H1 (cell line): ENCODE results near the gene SVOPL. TPM values are rescaled to one million over a fixed set of nuclear protein-coding genes. Genes with fewer than 3 reads are reported as not detected.

Experiments
- CTCF ChIA-PET: fragments of 300-600 bp; sonication (Branson Sonifier 250); formaldehyde crosslinking; loops from one replicate; lab custom pipeline; 2021; ENCODE audit not compliant: partially characterized antibody; lab: Charles Lee
- POLR2A ChIA-PET: fragments of 300-600 bp; sonication (Branson Sonifier 250); formaldehyde crosslinking; loops from one replicate; lab custom pipeline; 2021; ENCODE audit warnings: inconsistent platforms; ENCODE audit not compliant: partially characterized antibody; lab: Charles Lee
- DNase-seq, 2 experiments: peaks; one replicate each; pipeline versions ENCODE4 v3.0.0 to v3.0.0-alpha.2; 2010 to 2022; ENCODE audit warnings: low spot score in 2 of 2, low read depth in 1 of 2, mixed read lengths in 1 of 2
- FAIRE-seq: peaks from 2 replicates; lab custom pipeline; 2011; peaks lifted over from hg19 to GRCh38; lab: Jason Lieb, UNC
- H2AFZ ChIP-seq: 2 replicates; pipeline ENCODE4 v1.8.1; 2012; ENCODE audit warnings: low read length, inconsistent platforms
- H2AK5ac ChIP-seq: 2 replicates; pipeline ENCODE4 v1.6.1; 2013; ENCODE audit warnings: low read depth, low read length
- H2BK120ac ChIP-seq: replicated peaks from 2 replicates; pipeline ENCODE3; 2013; ENCODE audit warnings: low read depth, low read length, inconsistent platforms
- H2BK12ac ChIP-seq: 2 replicates; pipeline ENCODE4 v1.6.1; 2013; ENCODE audit warnings: low read depth, low read length
- H2BK15ac ChIP-seq: 2 replicates; pipeline ENCODE4 v1.6.1; 2013; ENCODE audit warnings: low read length
- H2BK20ac ChIP-seq: 2 replicates; pipeline ENCODE4 v1.6.1; 2013; ENCODE audit warnings: low read length
- H2BK5ac ChIP-seq: 2 replicates; pipeline ENCODE4 v1.6.1; 2013; ENCODE audit warnings: low read depth, low read length
- H3K14ac ChIP-seq: 2 replicates; pipeline ENCODE4 v1.6.1; 2013; ENCODE audit warnings: inconsistent platforms; ENCODE audit not compliant: insufficient read length
- H3K18ac ChIP-seq: 2 replicates; pipeline ENCODE4 v1.6.1; 2013; ENCODE audit warnings: low read length; ENCODE audit errors: extremely low read depth
- H3K23ac ChIP-seq: 2 replicates; pipeline ENCODE4 v1.6.1; 2013; ENCODE audit warnings: inconsistent platforms; ENCODE audit not compliant: insufficient read length
- H3K23me2 ChIP-seq: 2 replicates; pipeline ENCODE4 v1.6.1; 2013; ENCODE audit warnings: low read depth, low read length
- H3K27ac ChIP-seq: 2 replicates; pipeline ENCODE4 v1.6.1; 2011; ENCODE audit warnings: low read depth, low read length, inconsistent platforms
- H3K27me3 ChIP-seq, 4 experiments: replicated peaks in 1 of 4; 1 replicate in 1 of 4; 2 replicates in 3 of 4; pipeline versions ENCODE4 v1.6.1 to v1.8.1; 2011 to 2013; ENCODE audit warnings: low read length in 3 of 4, mild to moderate bottlenecking in 3 of 4, inconsistent platforms in 2 of 4, mixed read lengths in 2 of 4, moderate library complexity in 1 of 4; ENCODE audit not compliant: control insufficient read depth in 3 of 4, insufficient read depth in 3 of 4; ENCODE audit errors: extremely low read depth in 1 of 4
- H3K36me3 ChIP-seq, 4 experiments: 2 replicates each; pipeline versions ENCODE4 v1.6.1 to v1.8.1; 2011 to 2013; ENCODE audit warnings: mild to moderate bottlenecking in 4 of 4, low read length in 3 of 4, moderate library complexity in 2 of 4, control low read depth in 1 of 4, inconsistent platforms in 1 of 4; ENCODE audit not compliant: insufficient read depth in 4 of 4, control insufficient read depth in 2 of 4
- H3K4ac ChIP-seq: replicated peaks from 2 replicates; pipeline ENCODE3; 2013; ENCODE audit warnings: low read length, low read depth, mixed read lengths, inconsistent platforms; ENCODE audit not compliant: insufficient read length
- H3K4me1 ChIP-seq, 4 experiments: replicated peaks in 1 of 4; 1 replicate in 1 of 4; 2 replicates in 3 of 4; pipeline versions ENCODE4 v1.6.1 to v1.8.1; 2011 to 2013; ENCODE audit warnings: low read length in 3 of 4, inconsistent platforms in 2 of 4, mixed read lengths in 1 of 4; ENCODE audit not compliant: insufficient read depth in 4 of 4, control insufficient read depth in 3 of 4
- H3K4me2 ChIP-seq, 2 experiments: 2 replicates each; pipeline versions ENCODE4 v1.6.1 to v1.8.1; 2011 to 2013; ENCODE audit warnings: low read depth in 2 of 2, low read length in 2 of 2, control low read depth in 1 of 2, inconsistent platforms in 1 of 2, mild to moderate bottlenecking in 1 of 2; ENCODE audit not compliant: insufficient read depth in 1 of 2
- H3K4me3 ChIP-seq, 4 experiments: fragments of 200-600, 300-600 bp in 1 of 4; sonication (generic), shearing (Covaris generic), sonication (Bioruptor Twin) in 1 of 4; 2 replicates each; pipeline versions ENCODE4 v1.5.1 to v1.8.1; 2011 to 2016; ENCODE audit warnings: low read length in 4 of 4, low read depth in 3 of 4, control low read depth in 2 of 4, inconsistent platforms in 2 of 4, mild to moderate bottlenecking in 2 of 4, mixed read lengths in 1 of 4, moderate library complexity in 1 of 4; ENCODE audit not compliant: insufficient read depth in 2 of 4; ENCODE audit errors: extremely low read depth in 1 of 4
- H3K56ac ChIP-seq: replicated peaks from 2 replicates; pipeline ENCODE3; 2013; ENCODE audit warnings: low read depth, mild to moderate bottlenecking, mixed read lengths, low read length, inconsistent platforms; ENCODE audit not compliant: insufficient read length
- H3K79me1 ChIP-seq: 2 replicates; pipeline ENCODE4 v1.6.1; 2013; ENCODE audit warnings: low read depth, low read length, control low read depth
- H3K79me2 ChIP-seq, 2 experiments: 2 replicates each; pipeline versions ENCODE4 v1.6.1 to v1.8.1; 2012 to 2013; ENCODE audit warnings: low read length in 2 of 2, mild to moderate bottlenecking in 2 of 2, inconsistent platforms in 1 of 2; ENCODE audit not compliant: insufficient read depth in 2 of 2, control insufficient read depth in 1 of 2
- H3K9ac ChIP-seq, 4 experiments: replicated peaks in 1 of 4; 1 replicate in 1 of 4; 2 replicates in 3 of 4; pipeline versions ENCODE4 v1.6.1 to v1.8.1; 2011 to 2013; ENCODE audit warnings: low read depth in 3 of 4, low read length in 3 of 4, control low read depth in 2 of 4, mild to moderate bottlenecking in 2 of 4, moderate library complexity in 2 of 4, inconsistent platforms in 1 of 4; ENCODE audit errors: extremely low read depth in 1 of 4
- H3K9me3 ChIP-seq, 2 experiments: 2 replicates each; pipeline versions ENCODE4 v1.6.1 to v1.8.1; 2012 to 2013; ENCODE audit warnings: mild to moderate bottlenecking in 2 of 2, moderate library complexity in 2 of 2, control low read depth in 1 of 2, inconsistent platforms in 1 of 2, low read depth in 1 of 2, low read length in 1 of 2, mixed read lengths in 1 of 2; ENCODE audit not compliant: insufficient read depth in 2 of 2
- H4K20me1 ChIP-seq, 2 experiments: replicated peaks in 1 of 2; 2 replicates each; pipeline versions ENCODE3 to v1.8.1; 2011 to 2013; ENCODE audit warnings: inconsistent platforms in 2 of 2, low read length in 2 of 2, mild to moderate bottlenecking in 1 of 2; ENCODE audit not compliant: insufficient read depth in 2 of 2, control insufficient read depth in 1 of 2
- H4K5ac ChIP-seq: 2 replicates; pipeline ENCODE4 v1.6.1; 2013; ENCODE audit warnings: low read length, low read depth, mixed read lengths, inconsistent platforms; ENCODE audit not compliant: insufficient read length
- H4K8ac ChIP-seq: 2 replicates; pipeline ENCODE4 v1.8.0; 2013; ENCODE audit warnings: mild to moderate bottlenecking, moderate library complexity, low read length, inconsistent platforms; ENCODE audit not compliant: insufficient read depth; ENCODE audit errors: extremely low read depth
- H4K91ac ChIP-seq: replicated peaks from 2 replicates; pipeline ENCODE3; 2013; ENCODE audit warnings: low read length, mixed read lengths, inconsistent platforms; ENCODE audit not compliant: insufficient read length
- CBX8 ChIP-seq: fragments of 300-800, 300-1000 bp; sonication (generic); IDR thresholded peaks from 2 replicates; pipeline ENCODE4 v1.7.1; 2016; ENCODE audit warnings: low read depth, low read length, borderline replicate concordance
- CEBPB ChIP-seq: IDR thresholded peaks from 2 replicates; pipeline ENCODE4 v1.6.1; 2012; ENCODE audit warnings: low read depth, low read length
- HDAC6 ChIP-seq: IDR thresholded peaks from one replicate; pipeline ENCODE4 v1.7.1; 2012; ENCODE audit warnings: low read depth, mild to moderate bottlenecking, inconsistent platforms, low read length, moderate library complexity
- KDM4A ChIP-seq: IDR thresholded peaks from one replicate; pipeline ENCODE4 v1.7.1; 2012; ENCODE audit warnings: low read depth, mild to moderate bottlenecking, moderate library complexity, low read length, inconsistent platforms; ENCODE audit not compliant: severe bottlenecking
- KDM5A ChIP-seq: fragments of 200-600 bp; IDR thresholded peaks from 2 replicates; pipeline ENCODE4 v1.7.1; 2012; ENCODE audit warnings: mild to moderate bottlenecking, low read length, inconsistent platforms, mixed read lengths
- MAFK ChIP-seq: IDR thresholded peaks from 2 replicates; pipeline ENCODE4 v1.6.1; 2012; ENCODE audit warnings: low read depth, mild to moderate bottlenecking, improper control_type of control experiment, low read length
- PHF8 ChIP-seq: fragments of 200-600 bp; sonication (generic); conservative IDR thresholded peaks from 2 replicates; pipeline ENCODE4 v1.7.1; 2012; ENCODE audit warnings: low read depth, mild to moderate bottlenecking, inconsistent platforms, low read length, moderate library complexity
- SAP30 ChIP-seq: fragments of 300-600 bp; sonication (generic); IDR thresholded peaks from 2 replicates; pipeline ENCODE4 v1.7.1; 2012; ENCODE audit warnings: low read length, moderate library complexity, mild to moderate bottlenecking, inconsistent platforms; ENCODE audit not compliant: insufficient read depth, insufficient replicate concordance
- TCF12 ChIP-seq: IDR thresholded peaks from 2 replicates; pipeline ENCODE4 v1.6.1; 2011; ENCODE audit warnings: low read depth, mild to moderate bottlenecking, low read length
- ZNF274 ChIP-seq: IDR thresholded peaks from 2 replicates; pipeline ENCODE4 v1.7.0; 2012; ENCODE audit warnings: low read length, borderline replicate concordance; ENCODE audit errors: extremely low read depth
- WGBS, 2 experiments: shearing (Covaris generic) in 1 of 2; methylation state at CpG; one replicate each; pipeline versions ENCODE4 v1.1.6 to v1.1.7; 2013 to 2015; ENCODE audit warnings: low lambda C conversion rate in 2 of 2, mixed read lengths in 2 of 2, inconsistent platforms in 1 of 2, low coverage in 1 of 2, missing lambda C conversion rate in 1 of 2; ENCODE audit not compliant: insufficient replicate concordance in 2 of 2, insufficient coverage in 1 of 2, insufficient read length in 1 of 2; ENCODE audit errors: extremely low coverage in 1 of 2, missing lambda C conversion rate in 1 of 2; 5-methylcytosine and 5-hydroxymethylcytosine counted together
- polyA plus RNA-seq, 7 experiments: library from polyadenylated mRNA; depleted of rRNA in 3 of 7; stranded (reverse) in 5 of 7; unstranded in 2 of 7; fragments of >200 nt in 5 of 7; fragments of 200-250 nt in 2 of 7; gene quantifications; 1 replicate in 5 of 7; 2 replicates in 1 of 7; 4 replicates in 1 of 7; pipeline versions ENCODE4 v1.2.1 to v1.2.3, GENCODE V29; 2011 to 2013; ENCODE audit warnings: missing spikeins in 2 of 7, mixed read lengths in 2 of 7
- total RNA-seq: library from RNA; stranded (reverse); fragmentation: NEBNext Ultra II Directional; extraction: Animal tissue kit (Norgen Biotek cat#: 25700); gene quantifications from 2 replicates; pipeline ENCODE4 v1.2.1, GENCODE V29; 2021
- TF ChIP-seq, protein P1 (sequence below), 3 experiments: IDR thresholded peaks; 1 replicate in 2 of 3; 2 replicates in 1 of 3; pipeline versions ENCODE4 v1.5.1 to v1.6.1; 2011; ENCODE audit warnings: low read length in 3 of 3, mild to moderate bottlenecking in 3 of 3, inconsistent platforms in 2 of 3, low read depth in 1 of 3, moderate library complexity in 1 of 3; ENCODE audit not compliant: insufficient read depth in 1 of 3; ENCODE audit errors: control extremely low read depth in 1 of 3

SVOPL gene
- total and polyA plus RNA-seq, 2 of the 8 experiments (the other 6 are each of a cell fraction or from before 2014, with no cell fraction given) = 1.1 to 1.4 TPM

DNA sequence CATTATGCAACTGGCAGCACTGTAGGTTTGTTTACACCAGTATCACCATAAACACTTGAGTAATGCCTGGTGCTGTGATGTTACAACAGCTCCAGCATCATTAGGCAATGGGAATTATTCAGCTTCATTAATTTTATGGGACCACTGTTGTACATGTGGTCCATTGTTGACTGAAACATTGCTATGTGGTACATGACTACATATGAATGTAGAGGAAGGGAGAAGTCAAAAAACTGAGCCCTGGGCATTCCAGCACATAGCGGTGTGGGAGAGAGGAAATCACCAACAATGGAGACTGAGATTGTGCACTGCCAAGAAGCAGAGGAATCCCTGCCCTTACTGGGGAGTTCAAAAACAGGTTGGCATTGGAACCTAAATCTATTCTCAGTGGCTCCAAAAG is 152.1 kb downstream of the SVOPL start:
- no peak for FAIRE-seq
- CTCF ChIA-PET = no interaction called here
- Histone ChIP-seq H3K79me1 (no peaks in the 10 kb centered on the region), H2AFZ (no peak overlapping the region), H3K4ac (no peak overlapping the region), H2BK12ac (no peak overlapping the region), H3K36me3 (peaks cover 15 to 100% (median 76%) of the 10 kb centered on the region in 4 experiments), H3K56ac (no peak overlapping the region), H3K27ac (no peak overlapping the region), H3K4me1 (no peaks in the 10 kb centered on the region), H3K9ac (no peak overlapping the region), H3K4me2 (no peak overlapping the region), H4K91ac (no peak overlapping the region), H4K5ac (no peak overlapping the region), H4K8ac (no peak overlapping the region), H2BK120ac (no peak overlapping the region), H2BK20ac (no peak overlapping the region), H3K23ac (no peak overlapping the region), H3K4me3 (no peak overlapping the region), H3K14ac (no peak overlapping the region), H4K20me1 (no peaks in the 10 kb centered on the region), H3K18ac (no peak overlapping the region), H2AK5ac (no peak overlapping the region), H3K9me3 (peaks cover 6 to 7% of the 10 kb centered on the region in 2 experiments; a peak in 3 of 4 replicates), H3K23me2 (peaks cover 3% of the 10 kb centered on the region; the same call in 1 of the 2 replicates), H2BK15ac (no peak overlapping the region), H3K79me2 (peaks cover 0 to 58% of the 10 kb centered on the region in 2 experiments; a peak in 3 of 4 replicates), H2BK5ac (no peak overlapping the region), H3K27me3 (no peaks in the 10 kb centered on the region)
- no peak for DNase-seq
- POLR2A ChIA-PET = interaction anchor here (0.6 kb wide), 1 partner anchor 10 kb away, joined by 3 read pairs; no protein-coding TSS in a partner anchor
- 82% methylated on average over 1 of the region's 1 CpG; no CpG with 5 or more reads in 1 of the 2 experiments for WGBS, 2 experiments
- TF ChIP-seq ZNF274 = no peak
- no peak for TF ChIP-seq CBX8
- no peak for TF ChIP-seq MAFK
- TF ChIP-seq PHF8 = no peak
- no peak for TF ChIP-seq SAP30
- no peak for TF ChIP-seq CEBPB
- no peak for TF ChIP-seq TCF12
- TF ChIP-seq KDM4A = no peak
- TF ChIP-seq KDM5A = no peak
- TF ChIP-seq HDAC6 = no peak
- TF ChIP-seq, protein P1, sequence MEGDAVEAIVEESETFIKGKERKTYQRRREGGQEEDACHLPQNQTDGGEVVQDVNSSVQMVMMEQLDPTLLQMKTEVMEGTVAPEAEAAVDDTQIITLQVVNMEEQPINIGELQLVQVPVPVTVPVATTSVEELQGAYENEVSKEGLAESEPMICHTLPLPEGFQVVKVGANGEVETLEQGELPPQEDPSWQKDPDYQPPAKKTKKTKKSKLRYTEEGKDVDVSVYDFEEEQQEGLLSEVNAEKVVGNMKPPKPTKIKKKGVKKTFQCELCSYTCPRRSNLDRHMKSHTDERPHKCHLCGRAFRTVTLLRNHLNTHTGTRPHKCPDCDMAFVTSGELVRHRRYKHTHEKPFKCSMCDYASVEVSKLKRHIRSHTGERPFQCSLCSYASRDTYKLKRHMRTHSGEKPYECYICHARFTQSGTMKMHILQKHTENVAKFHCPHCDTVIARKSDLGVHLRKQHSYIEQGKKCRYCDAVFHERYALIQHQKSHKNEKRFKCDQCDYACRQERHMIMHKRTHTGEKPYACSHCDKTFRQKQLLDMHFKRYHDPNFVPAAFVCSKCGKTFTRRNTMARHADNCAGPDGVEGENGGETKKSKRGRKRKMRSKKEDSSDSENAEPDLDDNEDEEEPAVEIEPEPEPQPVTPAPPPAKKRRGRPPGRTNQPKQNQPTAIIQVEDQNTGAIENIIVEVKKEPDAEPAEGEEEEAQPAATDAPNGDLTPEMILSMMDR (IDR thresholded peaks at IDR 0.05; ENCODE audit: control extremely low read depth in 1 of 3, insufficient read depth in 1 of 3, low read depth in 1 of 3, low read length in 3 of 3) = no peak
